HG03066 (cell line): Measurements from ENCODE around the gene DNAH1.

Source experiments
- ATAC-seq: cut with Tn5 transposase; IDR thresholded peaks from one replicate; pipeline ENCODE4 v1.9.1; 2021; ENCODE audit warnings: low read depth; ENCODE audit not compliant: unreplicated experiment

DNAH1 gene

DNA sequence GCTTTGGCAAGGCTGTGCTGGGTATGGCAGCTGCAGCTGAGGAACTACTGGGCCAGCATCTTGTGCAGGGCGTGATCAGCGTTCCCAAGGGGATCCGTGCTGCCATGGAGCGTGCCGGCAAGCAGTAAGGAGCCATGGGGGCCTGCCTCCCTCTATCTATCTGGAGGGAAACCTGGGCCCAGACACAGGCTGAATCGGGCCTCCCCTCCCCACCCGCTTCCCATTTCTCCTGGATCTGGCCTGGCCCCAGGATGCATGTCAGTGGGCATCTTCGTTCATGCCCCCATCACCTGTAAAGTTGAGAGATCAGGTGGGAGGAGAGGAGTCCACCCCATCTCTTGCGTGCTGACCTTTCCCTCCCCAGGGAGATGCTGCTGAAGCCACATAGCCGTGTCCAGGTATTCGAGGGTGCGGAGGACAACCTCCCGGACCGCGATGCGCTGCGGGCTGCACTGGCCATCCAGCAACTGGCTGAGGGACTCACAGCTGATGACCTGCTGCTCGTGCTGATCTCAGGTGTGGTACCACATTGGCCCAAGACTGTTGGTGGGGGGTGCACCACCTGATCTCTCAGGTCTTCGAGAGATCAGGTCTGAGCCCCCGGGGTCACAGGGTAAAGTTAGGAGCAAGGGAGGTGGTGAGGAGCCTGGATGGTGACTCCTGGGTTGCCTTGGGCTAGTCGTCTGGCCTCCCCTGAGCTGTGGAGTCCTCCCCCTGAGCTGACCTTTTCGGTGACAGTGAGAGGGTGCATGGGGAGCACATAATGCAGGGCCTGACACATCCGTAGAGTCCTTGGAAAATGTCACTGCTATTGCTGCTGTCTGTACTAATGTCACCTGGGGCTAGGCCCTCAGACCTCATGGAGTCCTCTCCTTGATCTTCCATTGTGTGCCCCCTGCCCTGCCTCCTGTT lies 25.3 kb upstream of the DNAH1 start:
- no peak for ATAC-seq

DNA sequence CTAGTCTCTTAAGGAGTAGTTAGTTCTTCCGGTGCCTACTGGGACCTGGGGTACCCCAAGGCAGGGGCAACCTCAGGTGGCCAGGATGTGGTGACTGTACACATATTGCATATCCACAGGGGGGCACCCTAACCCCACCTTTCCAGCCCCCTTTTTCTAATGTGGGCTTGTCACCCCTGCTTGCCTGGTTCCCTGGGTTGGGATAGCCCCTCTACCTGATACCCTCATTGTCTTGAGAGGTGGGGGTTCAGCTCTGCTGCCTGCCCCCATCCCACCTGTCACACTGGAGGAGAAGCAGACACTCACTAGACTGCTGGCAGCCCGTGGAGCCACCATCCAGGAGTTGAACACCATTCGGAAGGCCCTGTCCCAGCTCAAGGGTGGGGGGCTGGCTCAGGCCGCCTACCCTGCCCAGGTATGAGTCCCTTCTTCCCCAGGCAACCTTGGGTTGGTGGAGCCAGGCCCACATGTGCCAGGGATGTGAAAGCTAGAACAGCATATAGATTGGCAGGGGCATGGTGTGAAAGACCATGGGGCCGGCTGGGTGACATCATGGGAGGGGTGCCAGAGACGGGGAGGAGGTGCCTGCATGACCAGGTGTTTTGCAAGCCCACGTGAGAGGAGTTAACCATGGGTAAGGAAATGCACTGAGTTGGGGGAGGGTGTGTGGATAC lies 24.5 kb upstream of the DNAH1 start:
- no peak for ATAC-seq

DNA sequence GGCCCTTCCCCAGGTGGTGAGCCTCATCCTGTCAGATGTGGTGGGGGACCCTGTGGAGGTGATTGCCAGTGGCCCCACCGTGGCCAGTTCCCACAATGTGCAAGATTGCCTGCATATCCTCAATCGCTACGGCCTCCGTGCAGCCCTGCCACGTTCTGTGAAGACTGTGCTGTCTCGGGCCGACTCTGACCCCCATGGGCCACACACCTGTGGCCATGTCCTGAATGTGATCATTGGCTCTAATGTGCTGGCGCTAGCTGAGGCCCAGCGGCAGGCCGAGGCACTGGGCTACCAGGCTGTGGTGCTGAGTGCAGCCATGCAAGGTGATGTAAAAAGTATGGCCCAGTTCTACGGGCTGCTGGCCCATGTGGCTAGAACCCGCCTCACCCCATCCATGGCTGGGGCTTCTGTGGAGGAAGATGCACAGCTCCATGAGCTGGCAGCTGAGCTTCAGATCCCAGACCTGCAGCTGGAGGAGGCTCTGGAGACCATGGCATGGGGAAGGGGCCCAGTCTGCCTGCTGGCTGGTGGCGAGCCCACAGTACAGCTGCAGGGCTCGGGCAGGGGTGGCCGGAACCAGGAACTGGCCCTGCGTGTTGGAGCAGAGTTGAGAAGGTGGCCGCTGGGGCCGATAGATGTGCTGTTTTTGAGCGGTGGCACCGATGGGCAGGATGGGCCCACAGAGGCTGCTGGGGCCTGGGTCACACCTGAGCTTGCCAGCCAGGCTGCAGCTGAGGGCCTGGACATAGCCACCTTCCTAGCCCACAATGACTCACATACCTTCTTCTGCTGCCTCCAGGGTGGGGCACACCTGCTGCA lies 23.7 kb upstream of the DNAH1 start:
- no peak for ATAC-seq

DNA sequence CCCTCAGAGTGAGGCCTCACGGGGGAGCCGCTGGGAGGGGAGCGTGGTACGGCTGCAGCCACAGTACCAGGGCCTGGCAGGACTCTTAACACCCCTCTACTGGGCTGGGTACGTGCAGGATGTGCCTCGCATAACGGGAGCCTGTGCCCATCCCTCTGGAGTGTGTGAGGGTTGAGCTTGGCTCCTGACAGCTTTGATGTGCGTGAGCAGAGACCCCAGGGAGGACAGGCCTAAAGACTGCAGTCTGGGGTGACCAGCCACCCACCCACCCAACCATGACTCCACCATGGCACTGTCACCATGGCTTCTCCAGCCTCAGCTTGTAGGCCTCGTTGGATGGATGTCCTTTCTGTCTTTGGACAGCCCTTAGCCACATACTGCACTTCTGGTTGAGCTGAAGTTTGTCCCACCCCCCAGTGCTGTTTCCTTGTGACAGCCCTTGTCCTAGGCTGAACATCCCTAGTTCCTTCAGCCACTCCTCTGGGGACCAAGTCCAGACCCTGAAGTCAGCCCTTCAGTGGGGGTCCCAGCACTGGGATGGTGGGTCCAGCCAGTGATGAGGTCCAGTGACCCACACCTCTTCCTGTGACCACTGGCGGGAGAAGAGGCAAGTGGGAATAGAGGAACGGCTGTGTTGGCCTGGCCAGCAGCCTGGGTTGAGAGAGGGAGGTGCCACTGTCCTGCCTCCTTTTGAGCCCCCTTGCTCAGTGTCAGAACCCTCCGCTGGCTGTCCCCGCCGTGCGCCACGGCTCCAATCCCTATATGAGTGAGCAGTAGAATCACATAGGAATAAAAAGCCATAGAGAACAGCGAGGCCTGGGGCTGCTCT lies 22.4 kb upstream of the DNAH1 start:
- no peak for ATAC-seq

DNA sequence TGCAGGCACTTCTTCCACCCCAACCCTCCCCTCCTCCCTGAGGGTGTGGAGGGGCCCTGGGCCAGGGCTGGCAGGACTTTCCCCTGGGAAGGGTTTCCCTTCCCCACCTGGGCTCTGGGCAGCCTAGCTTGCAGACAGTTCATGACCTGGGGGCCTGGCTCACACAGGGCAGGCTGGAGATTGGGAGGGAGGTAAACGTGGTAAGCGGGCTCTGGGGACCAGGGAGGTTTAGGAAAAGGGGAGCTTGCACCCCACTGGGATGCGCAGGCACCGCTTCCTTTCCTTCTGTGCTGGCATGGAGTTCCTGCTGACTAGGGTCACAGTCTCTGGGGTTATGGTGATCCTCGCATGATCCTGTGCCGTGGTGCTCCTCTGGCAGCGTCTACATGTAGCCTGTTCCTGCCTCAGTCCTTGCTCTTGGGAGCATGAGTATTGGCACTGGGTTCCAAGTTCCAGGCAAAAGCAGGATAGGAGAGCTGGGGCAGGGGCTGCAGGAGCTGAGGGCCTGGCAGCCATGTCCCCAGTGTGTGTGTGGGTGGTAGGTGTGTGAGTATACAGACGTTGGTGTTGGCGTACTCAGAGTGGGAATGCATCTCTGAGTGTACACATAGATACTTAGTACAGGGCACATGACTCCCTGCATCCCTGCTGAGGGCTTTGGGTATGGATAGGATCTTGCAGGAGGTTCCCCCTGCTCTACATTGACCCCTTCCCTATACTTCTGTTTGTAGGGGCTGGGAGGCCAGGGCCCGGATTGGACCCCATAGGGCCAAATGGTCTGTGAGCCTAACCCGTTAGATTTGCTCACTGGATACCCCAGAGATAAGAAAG lies 21.6 kb upstream of the DNAH1 start:
- ATAC-seq: no peak

DNA sequence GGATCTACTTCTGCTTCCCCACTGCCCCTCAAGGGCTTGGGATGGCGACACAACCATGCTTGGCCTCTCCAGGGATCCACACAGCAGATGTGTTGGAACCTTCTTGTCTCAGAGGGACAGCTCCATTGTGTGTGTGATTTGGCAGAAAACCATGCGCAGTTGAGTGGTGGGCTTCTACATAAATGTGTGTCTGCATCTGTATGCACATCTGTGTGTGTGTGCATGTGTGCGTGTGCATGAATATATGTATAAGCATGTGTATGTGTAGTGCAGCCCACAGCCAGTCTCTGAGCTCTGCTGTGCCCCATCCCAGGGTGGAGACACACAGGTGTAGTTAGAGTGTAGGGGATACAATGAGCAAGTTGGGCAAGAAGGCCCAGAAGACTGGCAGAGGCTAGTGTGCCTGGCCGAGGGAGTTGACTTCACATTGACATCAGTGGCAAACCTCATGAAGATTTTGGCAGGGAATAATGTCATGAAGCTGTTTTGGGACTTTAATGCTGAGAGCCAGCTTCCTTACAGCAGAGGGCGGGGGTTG lies 20.4 kb upstream of the DNAH1 start:
- ATAC-seq: no peak

DNA sequence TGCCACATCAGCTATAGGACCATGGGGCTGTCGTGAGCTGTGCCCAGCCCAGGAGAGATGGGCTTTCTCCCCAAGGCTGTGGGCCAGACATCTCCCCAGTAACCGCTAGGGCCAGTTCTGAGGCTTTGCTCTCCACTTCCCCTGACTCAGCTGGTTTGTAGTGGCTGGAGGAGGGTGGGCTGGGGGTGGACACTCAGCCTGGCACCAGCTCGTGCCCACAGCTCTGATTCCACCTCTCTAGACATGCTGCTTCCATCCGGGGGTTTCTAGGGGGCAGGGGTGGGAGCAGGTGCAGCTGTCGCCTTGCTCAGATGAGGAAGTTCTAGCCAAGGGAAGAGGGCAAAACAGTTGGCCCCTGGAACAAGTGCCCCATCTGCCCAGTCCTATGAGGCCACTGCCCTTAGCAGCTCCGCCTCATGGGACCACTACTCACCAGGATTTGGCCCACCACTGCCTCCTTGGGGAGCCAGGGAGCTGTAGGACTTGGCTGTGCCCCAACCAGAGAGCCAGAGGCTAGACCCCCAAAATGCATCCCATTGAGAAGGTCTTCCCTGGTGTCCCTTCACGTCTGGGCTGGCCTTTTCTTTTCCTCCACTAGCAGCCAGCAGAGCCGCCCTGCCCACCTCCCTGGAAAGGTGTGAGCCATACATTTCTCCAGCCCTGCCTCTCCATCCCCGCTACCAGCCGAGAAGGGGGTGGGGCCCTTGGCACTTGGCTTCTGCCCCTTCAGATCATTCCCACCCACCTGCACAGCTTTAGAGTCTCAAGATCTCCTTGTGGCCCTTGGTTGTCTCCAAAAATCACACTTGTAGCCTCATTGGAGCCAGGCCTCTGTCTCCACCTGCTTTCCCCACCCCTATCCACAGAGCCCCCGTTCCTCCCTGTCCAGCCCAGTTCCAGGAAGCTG lies 18.6 kb upstream of the DNAH1 start:
- ATAC-seq: no peak

DNA sequence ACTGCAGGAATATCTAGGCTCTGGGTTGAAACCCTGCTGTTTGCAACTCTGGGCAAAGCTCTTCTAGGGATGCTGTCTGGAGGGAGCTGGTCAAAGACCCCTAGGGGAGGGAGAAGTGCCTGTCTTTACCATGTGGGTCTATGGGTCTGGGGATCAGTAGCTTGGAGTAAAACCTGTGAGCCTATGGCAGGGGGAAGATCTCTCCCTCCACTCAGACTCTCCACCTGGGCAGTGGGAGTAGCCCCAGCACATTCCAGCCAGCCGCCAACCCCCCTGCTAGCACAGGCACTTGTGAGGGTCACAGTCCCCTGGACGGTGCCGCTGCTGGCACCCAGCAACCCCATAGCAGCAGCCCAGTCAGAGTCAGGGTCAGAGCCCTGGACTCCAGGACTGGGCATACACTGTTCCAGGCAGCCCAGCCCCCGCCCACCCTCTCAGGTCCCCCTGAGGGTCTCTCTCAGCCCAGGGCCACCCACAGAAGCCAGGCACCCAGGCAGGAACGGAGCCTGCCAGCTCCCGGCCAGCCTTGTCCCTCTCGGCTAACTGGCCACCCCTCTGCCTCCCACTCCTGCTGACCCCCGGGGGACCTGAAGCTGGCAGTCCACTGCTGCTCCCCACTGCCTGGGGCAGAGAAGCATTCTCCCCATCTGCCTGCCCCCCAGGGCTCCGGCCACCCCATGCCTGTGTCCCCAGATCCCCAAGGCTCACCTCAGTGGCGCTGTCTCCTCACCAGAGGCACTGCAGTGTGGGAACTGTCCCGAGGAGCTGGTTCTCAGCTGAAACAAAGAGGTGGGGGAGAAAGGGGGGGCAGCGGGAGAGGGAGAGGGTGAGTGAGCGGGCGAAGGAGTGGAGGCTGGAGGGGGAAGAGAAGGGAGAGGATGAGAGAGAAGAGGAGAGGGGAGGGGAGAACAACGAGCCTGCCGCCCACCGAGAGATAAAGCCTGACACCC lies 17.7 kb upstream of the DNAH1 start:
- no peak for ATAC-seq

DNA sequence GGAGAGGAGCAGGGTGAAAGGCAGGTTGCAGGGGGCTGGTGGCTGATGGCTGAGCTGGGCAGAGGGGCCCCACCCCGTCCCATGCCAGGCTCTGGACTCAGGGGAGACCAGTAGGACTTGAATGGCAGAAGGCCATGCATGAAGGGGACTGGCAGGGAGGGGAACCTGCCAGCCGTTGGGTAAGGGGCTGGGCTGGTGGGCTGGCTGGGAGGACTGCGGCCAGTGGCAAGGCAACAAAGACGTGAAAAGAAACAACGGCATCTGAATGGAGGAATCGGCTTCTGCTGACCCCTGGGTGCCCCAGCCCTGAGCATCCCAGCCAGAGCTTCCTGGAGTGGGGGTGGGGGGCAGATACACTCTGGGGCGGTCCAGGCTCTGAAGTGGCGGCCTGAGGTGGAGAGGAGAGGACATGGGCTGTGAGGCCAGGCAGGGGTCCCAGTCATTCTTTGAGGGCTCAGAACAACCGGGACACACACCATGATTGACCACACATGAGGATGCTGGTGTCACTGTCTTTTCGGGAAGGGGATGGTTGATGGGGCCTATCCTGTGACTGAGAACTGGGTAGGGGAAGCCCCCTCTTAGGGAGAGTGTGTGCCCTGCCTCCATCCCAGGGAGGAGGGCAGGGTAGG lies 16.8 kb upstream of the DNAH1 start:
- ATAC-seq: no peak

DNA sequence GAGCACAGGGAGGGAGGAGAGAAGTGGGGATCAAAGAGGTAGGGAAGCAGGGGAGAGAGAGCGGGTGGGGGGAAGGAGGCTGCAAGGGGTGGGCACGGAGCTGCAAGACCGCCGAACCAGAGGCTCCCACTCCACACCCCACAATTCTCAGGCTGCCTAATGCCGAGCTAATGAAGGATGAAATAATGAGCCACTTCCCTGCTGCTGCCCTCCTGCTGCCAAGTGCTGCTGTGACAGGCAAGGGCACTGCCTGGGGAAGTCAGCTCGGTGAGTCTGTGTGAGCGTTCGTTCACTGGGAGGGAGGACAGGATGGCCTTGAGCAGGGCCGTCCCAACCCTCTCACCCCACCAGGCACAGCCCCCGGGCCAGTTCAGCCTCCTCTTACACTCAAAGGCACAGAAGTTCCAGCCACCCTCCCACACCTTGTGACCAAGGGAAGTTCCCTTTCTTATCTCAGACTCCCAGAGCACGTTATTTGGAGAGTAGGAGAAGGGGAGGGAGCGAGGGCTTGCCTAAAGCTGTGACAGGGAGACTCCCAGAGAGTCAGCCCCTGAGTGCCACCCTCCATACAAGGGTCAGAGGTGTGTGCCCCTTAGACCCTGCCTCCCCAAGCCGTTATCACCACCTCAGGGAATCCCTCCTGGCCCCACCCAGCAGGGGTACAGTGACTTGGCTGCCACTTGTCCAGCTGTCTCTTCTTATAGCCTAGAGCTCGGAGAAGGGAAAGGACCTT lies 16.1 kb upstream of the DNAH1 start:
- no peak for ATAC-seq

DNA sequence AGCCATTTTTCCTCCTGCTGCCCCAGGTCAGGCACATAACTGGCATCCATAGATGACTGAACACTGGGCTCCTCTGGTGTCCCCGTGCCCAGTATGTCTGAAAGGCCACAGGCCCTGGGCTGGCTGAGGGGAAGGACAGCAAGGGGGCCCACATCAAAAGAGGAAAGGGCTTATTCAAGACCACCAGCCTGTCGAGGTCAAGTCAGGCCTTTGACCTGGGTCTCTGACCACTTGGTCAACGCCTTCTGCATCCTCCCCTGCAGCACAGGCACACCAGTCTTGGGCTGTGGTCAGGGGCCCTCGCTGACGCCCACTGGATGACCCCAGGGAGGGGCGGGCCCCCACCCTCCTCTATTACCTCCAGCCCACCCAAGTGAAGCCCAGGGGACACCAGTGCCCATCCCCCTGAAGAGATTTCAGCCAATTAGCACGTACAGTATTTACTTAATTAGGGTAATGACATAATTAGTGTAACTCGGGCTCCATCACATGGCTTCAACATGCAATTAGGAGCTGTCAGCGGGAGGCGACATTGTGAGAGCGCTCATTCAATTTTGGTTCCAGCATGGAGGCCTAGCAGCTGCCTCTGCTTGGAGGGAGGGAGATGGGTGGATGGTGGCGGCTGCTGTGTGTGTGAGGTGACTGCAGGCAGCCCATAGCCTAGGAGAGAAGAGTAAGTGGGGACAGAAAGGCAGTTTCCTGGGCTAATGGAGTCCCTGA lies 13.5 kb upstream of the DNAH1 start:
- no peak for ATAC-seq

DNA sequence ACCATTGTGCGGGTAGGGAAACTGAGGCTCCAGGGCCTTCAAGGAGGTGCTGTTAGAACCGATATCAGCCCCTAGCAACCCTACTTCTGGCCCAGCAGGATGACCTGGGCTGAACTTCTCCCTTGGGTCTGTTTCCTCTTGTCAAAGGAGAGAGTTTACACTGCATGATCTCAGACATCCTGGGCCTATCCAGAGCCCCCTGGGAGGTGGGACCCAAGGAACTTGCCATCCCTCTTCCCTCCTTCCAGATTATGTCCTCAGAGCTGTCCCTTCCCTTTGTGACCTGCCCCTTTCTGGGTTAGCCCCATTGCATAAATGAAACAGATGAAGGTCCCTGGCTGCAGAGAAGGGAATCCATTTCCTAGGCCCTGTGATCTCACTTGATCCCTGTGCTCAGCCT lies 12.3 kb upstream of the DNAH1 start:
- no peak for ATAC-seq

DNA sequence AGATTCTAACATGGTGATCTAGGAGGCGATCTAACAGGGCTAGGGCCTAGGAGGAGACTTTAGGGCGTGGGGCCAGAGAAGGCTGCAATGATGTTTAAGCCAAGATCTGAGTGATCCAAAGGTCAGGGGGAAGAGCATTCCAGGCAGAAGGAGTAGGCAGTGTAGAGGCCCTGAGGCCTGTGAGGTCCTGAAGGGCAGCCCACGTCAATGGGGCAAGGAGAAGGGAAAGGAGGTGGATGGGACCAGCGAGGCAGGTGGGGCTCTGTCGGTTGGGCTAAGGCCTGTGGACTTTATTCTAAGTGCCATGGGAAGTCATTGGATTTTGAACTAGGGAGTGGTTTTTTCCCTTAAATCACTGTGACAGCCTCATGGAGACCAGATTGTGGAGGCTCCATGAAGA lies 10.2 kb upstream of the DNAH1 start:
- ATAC-seq: no peak

DNA sequence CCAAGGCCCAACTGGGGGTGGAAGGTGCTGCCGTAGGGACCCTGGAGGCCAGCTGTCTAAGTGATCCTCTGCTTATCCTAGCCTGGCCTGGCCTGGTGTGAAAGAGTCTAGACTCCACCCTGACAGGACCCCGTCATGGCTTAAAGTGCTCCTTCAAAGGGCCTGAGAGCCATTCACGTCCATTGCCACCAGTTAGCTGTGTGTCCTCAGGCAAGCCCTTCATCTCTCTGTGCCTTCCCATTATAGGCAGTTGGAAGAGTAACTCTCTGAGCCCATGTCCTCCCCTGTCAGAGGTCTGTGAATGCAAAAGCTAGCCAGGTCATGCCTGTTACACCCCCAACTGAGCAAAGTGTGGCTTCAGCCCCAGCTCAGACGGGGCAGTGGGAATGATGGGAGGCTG lies 9.1 kb upstream of the DNAH1 start:
- ATAC-seq: no peak

DNA sequence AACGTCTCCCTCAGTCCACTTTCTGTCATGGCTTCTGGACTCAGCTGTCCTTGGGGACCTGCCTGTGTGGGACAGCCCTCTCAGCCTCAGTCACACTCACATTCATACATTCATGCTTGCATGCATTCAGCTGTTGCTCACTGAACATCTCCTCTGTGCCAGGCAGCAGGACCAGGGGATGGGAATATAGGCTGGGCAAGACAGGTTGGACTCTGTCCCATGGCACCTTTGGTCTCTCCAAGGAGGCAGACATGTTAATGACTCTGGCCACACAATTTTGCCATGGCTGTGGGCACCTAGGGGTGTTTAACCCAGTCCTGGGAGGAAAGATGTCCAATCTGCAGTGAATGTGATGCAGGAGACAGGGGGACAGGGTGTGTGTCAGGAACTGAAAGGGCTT lies 7.8 kb upstream of the DNAH1 start:
- no peak for ATAC-seq
